Measurements from ENCODE around the gene C1orf232.

C1orf232 gene

DNA sequence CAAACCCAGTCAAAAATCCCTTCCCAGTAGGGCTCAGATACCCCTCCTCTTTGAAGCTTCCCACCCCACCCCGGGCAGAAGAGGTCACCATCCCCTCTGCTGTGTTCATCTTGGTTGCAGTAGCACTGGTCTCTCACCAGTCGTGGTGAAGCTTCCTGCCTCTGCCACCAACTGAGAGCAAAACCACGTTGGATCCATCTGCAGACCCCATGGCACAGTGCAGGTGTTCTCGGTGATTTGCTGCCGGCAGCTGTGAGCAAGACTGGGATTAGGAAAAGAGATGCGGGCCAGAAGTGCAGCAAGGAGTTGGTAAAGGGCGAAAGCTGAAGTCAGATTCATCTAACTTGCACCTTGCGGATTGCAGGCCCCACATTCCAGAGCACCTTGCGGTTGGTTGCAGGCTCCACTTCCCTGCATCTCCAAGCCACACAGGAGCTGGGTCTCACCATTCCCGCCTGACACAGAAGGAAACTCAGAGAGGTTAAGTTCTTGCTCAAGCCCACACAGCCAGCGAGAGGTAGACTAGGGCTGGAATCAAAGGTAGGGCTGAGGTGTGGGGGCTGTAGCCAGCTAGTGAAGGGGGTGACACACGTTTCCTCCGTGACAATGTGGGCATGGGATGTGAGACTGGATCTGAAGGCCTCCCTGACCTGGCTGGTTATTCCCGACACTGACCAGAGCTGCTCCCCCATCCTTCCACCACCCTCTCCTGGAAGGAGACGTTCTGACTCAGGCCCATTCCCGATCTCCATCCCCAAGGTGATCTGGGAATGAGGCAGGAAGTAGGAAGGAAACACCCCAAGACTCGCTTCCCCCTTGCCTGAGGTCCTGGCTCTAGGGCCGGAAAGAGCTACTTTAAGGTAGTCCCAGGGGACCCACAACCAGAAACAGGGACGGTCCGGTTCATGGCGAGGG lies 13.1 kb downstream of the C1orf232 start:
- TF ChIP-seq, protein P1, sequence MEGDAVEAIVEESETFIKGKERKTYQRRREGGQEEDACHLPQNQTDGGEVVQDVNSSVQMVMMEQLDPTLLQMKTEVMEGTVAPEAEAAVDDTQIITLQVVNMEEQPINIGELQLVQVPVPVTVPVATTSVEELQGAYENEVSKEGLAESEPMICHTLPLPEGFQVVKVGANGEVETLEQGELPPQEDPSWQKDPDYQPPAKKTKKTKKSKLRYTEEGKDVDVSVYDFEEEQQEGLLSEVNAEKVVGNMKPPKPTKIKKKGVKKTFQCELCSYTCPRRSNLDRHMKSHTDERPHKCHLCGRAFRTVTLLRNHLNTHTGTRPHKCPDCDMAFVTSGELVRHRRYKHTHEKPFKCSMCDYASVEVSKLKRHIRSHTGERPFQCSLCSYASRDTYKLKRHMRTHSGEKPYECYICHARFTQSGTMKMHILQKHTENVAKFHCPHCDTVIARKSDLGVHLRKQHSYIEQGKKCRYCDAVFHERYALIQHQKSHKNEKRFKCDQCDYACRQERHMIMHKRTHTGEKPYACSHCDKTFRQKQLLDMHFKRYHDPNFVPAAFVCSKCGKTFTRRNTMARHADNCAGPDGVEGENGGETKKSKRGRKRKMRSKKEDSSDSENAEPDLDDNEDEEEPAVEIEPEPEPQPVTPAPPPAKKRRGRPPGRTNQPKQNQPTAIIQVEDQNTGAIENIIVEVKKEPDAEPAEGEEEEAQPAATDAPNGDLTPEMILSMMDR (conservative IDR thresholded peaks at IDR 0.05; ENCODE audit: low read length), result no peak
- DNase-seq (ENCODE audit: low read depth), result no peak
- H3K4me3 ChIP-seq (ENCODE audit: low read length), result no peak overlapping the region

DNA sequence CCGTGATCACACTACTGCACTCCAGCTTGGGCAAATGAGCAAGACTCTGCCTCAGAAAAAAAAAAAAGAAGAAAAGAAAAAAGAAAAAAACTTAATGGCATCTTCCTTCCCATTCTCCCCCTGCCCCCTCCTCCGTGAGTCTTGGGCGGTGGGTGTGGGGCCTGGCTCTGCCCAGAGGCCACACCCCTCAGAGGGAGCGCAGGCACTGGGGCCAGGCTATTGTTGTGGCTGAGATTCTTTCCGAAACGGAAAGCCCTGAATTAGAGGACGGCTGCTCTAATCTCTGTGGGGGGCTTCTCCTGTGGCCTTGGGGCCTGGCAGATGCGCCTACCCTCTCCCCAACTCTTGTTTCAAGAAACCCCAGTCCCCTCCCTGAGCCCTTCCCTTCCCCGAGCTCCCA lies 14.0 kb downstream of the C1orf232 start:
- no peak for DNase-seq (ENCODE audit: low read depth)
- no peak overlapping the region for H3K4me3 ChIP-seq (ENCODE audit: low read length)
- TF ChIP-seq, protein P1 (conservative IDR thresholded peaks at IDR 0.05; ENCODE audit: low read length), result no peak

DNA sequence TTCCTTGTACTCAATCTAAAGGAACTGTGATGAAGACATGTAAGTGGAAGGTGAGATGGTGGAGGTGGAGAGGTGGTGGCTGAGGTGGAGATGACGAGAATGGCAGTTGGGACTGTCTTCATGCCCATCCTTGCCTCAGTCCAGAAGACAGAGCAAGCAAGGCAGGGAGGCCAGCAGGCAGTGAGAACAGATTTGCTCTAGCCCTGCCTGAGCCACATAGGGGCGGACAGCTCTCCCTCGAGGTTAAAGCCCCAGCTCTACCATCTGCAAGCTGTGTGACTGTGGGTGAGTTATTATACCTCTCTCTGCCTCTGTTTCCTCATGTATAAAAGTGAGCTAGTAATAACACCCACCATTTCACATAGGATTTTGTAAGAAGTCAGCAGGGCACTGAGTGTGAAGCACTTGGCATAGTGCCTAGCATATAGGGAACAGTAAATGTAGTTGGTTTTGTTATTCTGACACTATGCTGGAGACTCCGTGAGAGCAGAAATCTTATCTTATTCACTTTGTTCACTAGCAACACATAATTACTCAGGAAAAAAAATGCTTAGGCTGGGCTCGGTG lies 14.7 kb downstream of the C1orf232 start:
- no peak overlapping the region for H3K4me3 ChIP-seq (ENCODE audit: low read length)
- TF ChIP-seq, protein P1 (conservative IDR thresholded peaks at IDR 0.05; ENCODE audit: low read length), result no peak
- DNase-seq (ENCODE audit: low read depth), result no peak

DNA sequence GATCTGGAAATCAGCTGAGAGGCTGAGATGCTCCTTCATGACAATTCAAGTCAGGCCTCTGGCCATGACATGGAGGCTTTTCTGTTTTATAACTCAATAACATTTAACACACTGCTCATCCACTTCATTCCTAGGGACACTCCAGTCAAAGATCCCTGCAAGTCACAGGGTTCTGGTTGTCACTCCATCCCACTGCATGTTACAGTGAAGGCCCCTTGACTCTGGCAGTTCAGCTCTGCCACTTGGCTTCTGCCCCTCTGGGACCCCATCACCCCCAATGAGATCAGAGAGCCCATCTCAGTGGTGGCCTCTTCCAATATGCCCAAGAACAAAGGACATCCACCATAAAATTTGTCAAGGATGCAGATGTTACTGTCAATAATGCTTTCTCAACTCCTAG lies 19.9 kb downstream of the C1orf232 start:
- DNase-seq (ENCODE audit: low read depth), result no peak
- TF ChIP-seq, protein P1 (conservative IDR thresholded peaks at IDR 0.05; ENCODE audit: low read length), result no peak
- no peak overlapping the region for H3K4me3 ChIP-seq (ENCODE audit: low read length)

DNA sequence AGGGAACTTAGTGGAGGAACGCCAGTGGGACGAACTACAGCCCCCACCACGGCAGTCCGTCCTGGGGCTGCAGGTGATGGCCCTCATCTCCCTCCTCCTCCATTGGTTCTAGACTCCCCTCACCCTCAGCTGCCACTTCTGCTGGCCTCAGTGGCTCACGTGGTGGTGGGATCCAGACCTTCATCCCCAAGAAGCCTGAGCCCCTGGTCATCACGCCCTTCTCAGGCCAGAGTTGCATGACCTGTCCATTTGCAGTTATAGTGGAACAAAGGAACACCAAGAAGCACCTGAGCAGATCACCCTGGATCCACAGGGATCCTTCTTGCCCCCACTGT lies 22.8 kb downstream of the C1orf232 start:
- TF ChIP-seq, protein P1 (conservative IDR thresholded peaks at IDR 0.05; ENCODE audit: low read length), result no peak
- DNase-seq (ENCODE audit: low read depth), result no peak
- no peak overlapping the region for H3K4me3 ChIP-seq (ENCODE audit: low read length)

DNA sequence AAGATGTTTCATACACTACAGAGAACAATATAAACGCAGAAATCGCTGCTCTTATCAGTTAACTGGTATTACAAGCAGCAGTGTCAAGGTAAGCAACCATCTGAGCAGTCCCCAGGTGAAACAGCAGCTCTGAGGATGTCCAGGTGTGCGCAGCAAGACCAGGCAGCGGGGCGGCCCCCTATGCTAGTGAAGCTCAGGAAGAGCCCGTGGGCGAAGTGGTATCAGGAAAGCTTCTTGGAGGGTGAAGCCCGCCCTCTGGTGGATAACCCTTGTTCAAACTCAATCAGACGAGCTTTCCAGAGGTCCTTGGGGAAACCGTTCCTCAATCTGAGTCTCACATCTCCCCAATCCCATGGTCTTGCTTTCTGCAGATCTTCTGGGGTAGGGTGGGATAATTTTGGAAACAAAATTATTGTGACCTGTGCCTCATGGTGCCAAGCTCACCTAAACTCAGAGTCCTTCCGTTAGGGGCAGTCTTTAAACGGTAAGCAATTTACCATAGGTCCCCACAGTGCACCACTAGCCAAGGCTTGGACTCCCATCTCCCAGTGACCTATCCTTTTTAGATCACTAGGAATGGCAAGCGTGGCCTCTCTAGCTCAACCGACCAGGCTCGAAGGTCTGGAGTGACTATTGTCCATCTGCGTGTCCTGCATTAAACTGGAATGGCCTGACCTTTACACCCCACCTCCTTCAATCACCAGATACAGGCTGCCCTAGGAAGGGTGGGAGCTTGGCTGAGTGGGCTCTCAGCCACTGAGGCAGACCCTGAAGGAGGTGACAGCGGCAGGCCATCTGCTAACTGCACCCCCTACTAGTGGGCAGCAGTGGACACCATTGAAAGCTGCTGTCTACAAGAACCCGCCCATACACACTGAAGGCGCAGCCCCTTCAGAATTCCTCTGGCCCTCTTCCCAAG lies 23.5 kb downstream of the C1orf232 start:
- H3K4me3 ChIP-seq (ENCODE audit: low read length), result no peak overlapping the region

More for the DNA sequence above, 23.5 kb downstream of the C1orf232 start:
- TF ChIP-seq, protein P1 (conservative IDR thresholded peaks at IDR 0.05; ENCODE audit: low read length), result peak; percentile 82
- peak; percentile 76 for DNase-seq (ENCODE audit: low read depth)
